SU-DHL-6 (cell line): Measurements from ENCODE around the gene ST6GAL1.

Experiments used
- EZH2phosphoT487 ChIP-seq: fragments of 200-600 bp; sonication (generic), shearing (Covaris generic); conservative IDR thresholded peaks from 2 replicates; pipeline ENCODE4 v1.6.1; 2018; ENCODE audit warnings: mild to moderate bottlenecking, antibody characterized with exemption, low read length, moderate library complexity, mixed read lengths
- TF ChIP-seq, protein P1 (sequence below): fragments of 200-600 bp; sonication (generic); IDR thresholded peaks from one replicate; pipeline ENCODE4 v1.5.1; 2017; ENCODE audit warnings: antibody characterized with exemption, mild to moderate bottlenecking, low read length, moderate library complexity; ENCODE audit not compliant: insufficient read depth, poor library complexity, severe bottlenecking

DNA sequence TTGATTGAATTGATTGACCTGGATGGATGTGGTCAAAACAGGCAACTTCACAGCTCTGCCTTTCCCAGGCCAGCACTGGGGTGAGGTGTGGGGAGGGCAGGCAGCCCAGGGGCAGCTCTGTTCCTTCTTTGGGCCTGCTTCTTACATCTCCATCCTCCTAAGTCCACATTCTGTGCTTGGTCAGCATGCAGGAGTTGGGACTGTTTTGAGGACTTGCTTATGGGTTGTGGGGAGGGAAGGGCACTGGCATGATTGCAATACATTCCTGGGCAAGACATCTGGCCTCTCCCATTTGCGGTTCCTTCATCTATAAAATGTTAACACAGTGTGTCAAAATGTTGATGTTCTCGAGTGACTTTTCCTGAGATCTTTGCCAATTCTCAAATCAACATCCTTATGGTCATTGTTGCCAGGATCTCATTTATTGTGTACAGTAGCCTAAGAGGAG, 84.1 kb downstream of the ST6GAL1 start:
- TF ChIP-seq, protein P1, sequence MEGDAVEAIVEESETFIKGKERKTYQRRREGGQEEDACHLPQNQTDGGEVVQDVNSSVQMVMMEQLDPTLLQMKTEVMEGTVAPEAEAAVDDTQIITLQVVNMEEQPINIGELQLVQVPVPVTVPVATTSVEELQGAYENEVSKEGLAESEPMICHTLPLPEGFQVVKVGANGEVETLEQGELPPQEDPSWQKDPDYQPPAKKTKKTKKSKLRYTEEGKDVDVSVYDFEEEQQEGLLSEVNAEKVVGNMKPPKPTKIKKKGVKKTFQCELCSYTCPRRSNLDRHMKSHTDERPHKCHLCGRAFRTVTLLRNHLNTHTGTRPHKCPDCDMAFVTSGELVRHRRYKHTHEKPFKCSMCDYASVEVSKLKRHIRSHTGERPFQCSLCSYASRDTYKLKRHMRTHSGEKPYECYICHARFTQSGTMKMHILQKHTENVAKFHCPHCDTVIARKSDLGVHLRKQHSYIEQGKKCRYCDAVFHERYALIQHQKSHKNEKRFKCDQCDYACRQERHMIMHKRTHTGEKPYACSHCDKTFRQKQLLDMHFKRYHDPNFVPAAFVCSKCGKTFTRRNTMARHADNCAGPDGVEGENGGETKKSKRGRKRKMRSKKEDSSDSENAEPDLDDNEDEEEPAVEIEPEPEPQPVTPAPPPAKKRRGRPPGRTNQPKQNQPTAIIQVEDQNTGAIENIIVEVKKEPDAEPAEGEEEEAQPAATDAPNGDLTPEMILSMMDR = no peak
- no peak for TF ChIP-seq EZH2phosphoT487
